Right lobe of liver (tissue), 6 donors: ENCODE measurements around the gene IGF2. TPM values are rescaled to one million over a fixed set of nuclear protein-coding genes. Genes with fewer than 3 reads are reported as not detected.

ENCODE experiments used
- ATAC-seq, 4 donors: fragments of 200-7000 bp; cut with Tn5 transposase; one replicate each; pipeline ENCODE4 v1.9.1; 2020; ENCODE audit warnings: mild to moderate bottlenecking in 4 of 4, moderate library complexity in 4 of 4
- DNase-seq, 3 donors: peaks; one replicate each; pipeline ENCODE4 v3.0.0-alpha.2; 2020
- H3K27ac ChIP-seq, 3 donors: fragments of 200-600 bp; one replicate each; pipeline ENCODE4 v1.8.0; 2022
- H3K27me3 ChIP-seq, 2 donors: fragments of 200-600 bp; one replicate each; pipeline ENCODE4 v1.8.0; 2022
- H3K36me3 ChIP-seq, 4 donors: fragments of 200-600 bp; sonication (generic) in 1 of 4; one replicate each; pipeline versions ENCODE4 v1.5.1 to v1.8.0; 2017 to 2022; ENCODE audit warnings: control low read depth in 1 of 4
- H3K4me1 ChIP-seq, 4 donors: fragments of 200-600 bp; sonication (generic) in 1 of 4; one replicate each; pipeline versions ENCODE4 v1.5.1 to v1.8.0; 2017 to 2022; ENCODE audit warnings: control low read depth in 1 of 4
- H3K4me3 ChIP-seq, 3 donors: fragments of 200-600 bp; one replicate each; pipeline ENCODE4 v1.8.0; 2022
- H3K9me3 ChIP-seq, 4 donors: fragments of 200-600 bp; sonication (generic) in 1 of 4; one replicate each; pipeline versions ENCODE4 v1.5.1 to v1.8.0; 2017 to 2022; ENCODE audit warnings: control low read depth in 1 of 4
- POLR2A ChIP-seq: fragments of 450-650 bp; IDR thresholded peaks from one replicate; pipeline ENCODE4 v1.6.1; 2017; ENCODE audit warnings: antibody characterized with exemption, mild to moderate bottlenecking
- WGBS: methylation state at CpG from one replicate; pipeline ENCODE4 v1.1.6; 2018; ENCODE audit warnings: low coverage, low lambda C conversion rate; ENCODE audit not compliant: insufficient coverage; ENCODE audit errors: missing lambda C conversion rate; 5-methylcytosine and 5-hydroxymethylcytosine counted together
- intact Hi-C, 2 donors: fragments of 100-400 bp; cut with DNase I; formaldehyde crosslinking; loops; one replicate each; pipeline versions ENCODE4 v1.11.2 to v1.14.1; 2022
- total RNA-seq, 6 experiments: library from RNA; depleted of rRNA in 2 of 6; stranded (reverse); fragments of >200 nt in 2 of 6; fragmentation: NEBNext Ultra II Directional in 3 of 6; extraction: Animal tissue kit (Norgen Biotek cat#: 25700) in 3 of 6; gene quantifications; one replicate each; pipeline versions ENCODE4 v1.1.0 to v1.2.4, GENCODE V29; 2016 to 2023
- TF ChIP-seq, protein P1 (sequence below), 4 donors: fragments of 200-600 bp in 3 of 4; fragments of 450-650 bp in 1 of 4; IDR thresholded peaks; one replicate each; pipeline versions ENCODE4 v1.5.1 to v1.8.0; 2016 to 2022; ENCODE audit warnings: antibody characterized with exemption in 4 of 4, mild to moderate bottlenecking in 2 of 4
- donor health status: DM: no; HTN: yes; CAD: no.
- donor health status: DM: no; HTN: no; CAD: no.
- donor health status: DM: no; HTN: no; CAD: no.
- donor health status: DM: no; HTN: yes; CAD: no.
- donor health status: DM: no; HTN: yes; CAD: no.

The IGF2 gene
- total RNA-seq, 6 experiments from 2014 or later = 86.6 to 289 (median 177) TPM

DNA sequence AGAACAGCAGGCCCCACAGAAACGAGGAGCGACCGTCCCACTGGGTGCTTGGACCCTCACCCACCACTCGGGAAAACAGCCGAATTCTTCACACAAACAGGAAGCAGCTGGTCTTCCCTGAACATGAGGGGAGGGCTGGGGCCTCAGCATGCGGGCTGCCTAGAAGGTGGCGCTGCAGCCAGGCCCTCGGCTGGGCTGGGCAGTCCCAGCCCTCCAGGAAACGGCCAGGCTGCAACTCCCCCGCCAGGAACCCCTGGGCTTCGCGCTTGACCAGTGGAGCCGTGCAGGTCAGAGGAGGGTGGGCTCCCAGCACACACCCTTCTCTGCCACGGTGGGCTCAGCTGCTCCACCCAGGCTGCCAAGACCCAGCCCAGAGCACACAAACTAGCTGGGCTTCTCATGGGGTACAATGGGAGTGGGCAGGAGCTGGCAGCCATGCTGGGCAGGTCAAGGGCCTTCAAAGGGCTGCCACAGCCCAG is 29.6 kb downstream of the IGF2 start:
- Histone ChIP-seq H3K4me1 (no peaks in the 10 kb centered on the region), H3K4me3 (no peak overlapping the region), H3K27ac (no peak overlapping the region), H3K9me3 (no peaks in the 10 kb centered on the region), H3K36me3 (no peaks in the 10 kb centered on the region), H3K27me3 (no peaks in the 10 kb centered on the region)
- intact Hi-C loops = no loop called here
- 38% methylated on average over 3 of the region's 14 CpGs for WGBS
- ATAC-seq (peak; percentile 28 to 48 (median 40)), DNase-seq (peak in 2 of 3 donors; percentile 27 to 36)
- TF ChIP-seq POLR2A = no peak
- TF ChIP-seq, protein P1, sequence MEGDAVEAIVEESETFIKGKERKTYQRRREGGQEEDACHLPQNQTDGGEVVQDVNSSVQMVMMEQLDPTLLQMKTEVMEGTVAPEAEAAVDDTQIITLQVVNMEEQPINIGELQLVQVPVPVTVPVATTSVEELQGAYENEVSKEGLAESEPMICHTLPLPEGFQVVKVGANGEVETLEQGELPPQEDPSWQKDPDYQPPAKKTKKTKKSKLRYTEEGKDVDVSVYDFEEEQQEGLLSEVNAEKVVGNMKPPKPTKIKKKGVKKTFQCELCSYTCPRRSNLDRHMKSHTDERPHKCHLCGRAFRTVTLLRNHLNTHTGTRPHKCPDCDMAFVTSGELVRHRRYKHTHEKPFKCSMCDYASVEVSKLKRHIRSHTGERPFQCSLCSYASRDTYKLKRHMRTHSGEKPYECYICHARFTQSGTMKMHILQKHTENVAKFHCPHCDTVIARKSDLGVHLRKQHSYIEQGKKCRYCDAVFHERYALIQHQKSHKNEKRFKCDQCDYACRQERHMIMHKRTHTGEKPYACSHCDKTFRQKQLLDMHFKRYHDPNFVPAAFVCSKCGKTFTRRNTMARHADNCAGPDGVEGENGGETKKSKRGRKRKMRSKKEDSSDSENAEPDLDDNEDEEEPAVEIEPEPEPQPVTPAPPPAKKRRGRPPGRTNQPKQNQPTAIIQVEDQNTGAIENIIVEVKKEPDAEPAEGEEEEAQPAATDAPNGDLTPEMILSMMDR (IDR thresholded peaks at IDR 0.05) = no peak

DNA sequence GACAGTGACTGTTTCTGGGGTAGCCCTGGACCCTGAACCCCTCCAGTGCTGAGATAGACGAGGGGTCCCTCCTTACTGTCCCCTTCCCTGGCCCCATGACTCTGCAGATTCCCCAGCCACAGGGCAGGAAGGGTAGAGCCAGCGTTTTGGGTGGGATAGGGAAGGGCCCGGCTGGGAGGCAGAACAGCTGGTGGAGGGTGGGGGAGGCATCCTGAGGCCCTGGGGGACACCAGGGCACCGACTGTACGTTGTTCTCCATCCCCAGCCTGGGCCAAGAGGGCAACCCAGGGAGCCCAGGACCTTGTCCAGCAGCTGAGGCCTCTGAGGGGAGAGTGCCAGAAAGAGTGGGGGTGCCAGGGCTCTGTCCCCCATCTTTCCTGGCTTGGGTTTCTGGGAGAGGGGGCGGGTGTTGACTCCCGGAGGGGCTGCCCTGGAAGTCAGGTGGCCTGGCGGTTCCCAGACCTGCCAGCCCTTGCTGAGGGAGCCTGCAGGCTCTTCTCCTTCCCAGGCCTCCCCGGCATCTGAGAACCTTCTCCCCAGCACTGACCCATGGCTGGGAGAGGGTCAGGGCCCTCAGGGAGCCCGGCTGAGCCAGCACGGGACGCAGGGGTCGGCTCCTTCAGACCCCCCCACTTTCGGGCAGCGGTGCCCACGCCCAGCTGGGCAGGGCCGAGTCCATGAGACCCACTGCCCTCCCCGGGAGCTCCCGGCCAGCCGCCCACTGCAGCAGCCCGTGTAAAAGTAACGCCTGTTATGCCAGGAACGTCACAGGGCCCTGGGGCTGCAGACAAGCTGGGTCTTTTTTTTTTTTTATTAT is 30.3 kb downstream of the IGF2 start:
- no peak overlapping the region for H3K27ac ChIP-seq
- 58% methylated on average over 6 of the region's 23 CpGs for WGBS
- no peaks in the 10 kb centered on the region for H3K36me3 ChIP-seq
- peak in 2 of 3 donors; percentile 13 to 53 for DNase-seq
- TF ChIP-seq POLR2A = no peak
- intact Hi-C loops = no loop called here
- no peaks in the 10 kb centered on the region for H3K9me3 ChIP-seq
- H3K4me1 ChIP-seq = no peaks in the 10 kb centered on the region
- no peak overlapping the region for H3K4me3 ChIP-seq
- H3K27me3 ChIP-seq = no peaks in the 10 kb centered on the region
- ATAC-seq = no peak

DNA sequence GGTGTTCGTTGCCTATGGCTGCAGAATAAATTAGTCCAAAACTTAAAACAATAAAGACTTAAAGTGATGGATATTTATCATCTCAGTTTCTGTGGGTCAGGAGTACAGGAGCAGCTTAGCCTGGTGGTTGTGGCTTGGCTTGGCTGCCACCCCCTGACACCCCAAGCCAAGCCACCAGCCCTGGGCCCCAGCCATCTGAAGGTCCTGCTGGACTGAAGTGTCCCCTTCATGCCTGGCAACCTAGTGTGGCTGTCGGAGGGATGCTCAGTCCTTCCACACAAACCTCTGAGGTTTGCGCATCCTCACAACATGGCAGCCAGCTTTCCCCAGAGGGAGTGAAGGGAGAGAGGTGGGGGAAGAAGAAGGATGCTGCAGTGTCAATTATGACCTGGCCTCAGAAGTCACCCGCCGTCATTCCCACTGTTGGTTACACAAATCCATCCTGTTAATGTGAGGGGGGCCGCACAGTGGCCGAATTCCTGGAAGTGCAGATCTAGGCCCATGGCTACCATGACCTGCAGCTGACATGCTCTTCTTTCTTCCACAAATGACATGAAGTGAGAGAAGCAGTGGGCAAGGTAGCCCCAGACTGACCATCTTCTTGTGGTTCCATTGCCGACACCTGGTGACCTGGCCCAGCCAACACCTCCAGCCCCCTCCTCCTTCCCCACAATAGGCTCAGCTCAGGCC is 31.1 kb downstream of the IGF2 start:
- no peaks in the 10 kb centered on the region for H3K27me3 ChIP-seq
- no peak for TF ChIP-seq POLR2A
- TF ChIP-seq, protein P1 (IDR thresholded peaks at IDR 0.05) = no peak
- no peak overlapping the region for H3K27ac ChIP-seq
- H3K4me1 ChIP-seq = no peaks in the 10 kb centered on the region
- H3K9me3 ChIP-seq = no peaks in the 10 kb centered on the region
- H3K36me3 ChIP-seq = no peaks in the 10 kb centered on the region
- no peak for ATAC-seq
- DNase-seq = no peak
- 100% methylated on average over 1 of the region's 8 CpGs for WGBS
- intact Hi-C loops = no loop called here
- H3K4me3 ChIP-seq = no peak overlapping the region

DNA sequence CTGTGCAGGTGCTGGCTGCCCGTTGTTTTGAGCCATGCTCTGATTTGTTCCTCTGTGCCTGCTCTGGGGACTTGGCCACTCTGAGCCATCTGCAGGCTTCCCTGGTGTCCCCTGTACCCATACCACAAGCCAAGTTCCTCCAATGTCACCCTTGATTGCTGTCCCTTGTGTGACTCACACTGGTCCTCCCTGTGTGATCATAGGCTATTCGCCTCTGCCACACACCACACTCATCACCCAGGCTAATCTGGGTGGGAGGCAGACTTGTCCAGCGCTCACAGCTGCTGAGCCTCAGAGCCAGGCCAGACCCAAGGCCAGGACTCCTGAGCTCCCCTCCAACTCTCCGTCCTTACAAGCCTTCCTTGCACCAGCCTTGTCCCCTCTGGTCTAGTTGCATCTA is 31.7 kb downstream of the IGF2 start:
- no peaks in the 10 kb centered on the region for H3K4me1 ChIP-seq
- intact Hi-C loops = no loop called here
- DNase-seq (no peak), ATAC-seq (no peak)
- H3K27me3 ChIP-seq = no peaks in the 10 kb centered on the region
- no peaks in the 10 kb centered on the region for H3K36me3 ChIP-seq
- WGBS = 89% methylated on average over 3 of the region's 4 CpGs
- H3K4me3 ChIP-seq = no peak overlapping the region
- no peak overlapping the region for H3K27ac ChIP-seq
- TF ChIP-seq, protein P1 (IDR thresholded peaks at IDR 0.05) = no peak
- TF ChIP-seq POLR2A = no peak
- no peaks in the 10 kb centered on the region for H3K9me3 ChIP-seq

DNA sequence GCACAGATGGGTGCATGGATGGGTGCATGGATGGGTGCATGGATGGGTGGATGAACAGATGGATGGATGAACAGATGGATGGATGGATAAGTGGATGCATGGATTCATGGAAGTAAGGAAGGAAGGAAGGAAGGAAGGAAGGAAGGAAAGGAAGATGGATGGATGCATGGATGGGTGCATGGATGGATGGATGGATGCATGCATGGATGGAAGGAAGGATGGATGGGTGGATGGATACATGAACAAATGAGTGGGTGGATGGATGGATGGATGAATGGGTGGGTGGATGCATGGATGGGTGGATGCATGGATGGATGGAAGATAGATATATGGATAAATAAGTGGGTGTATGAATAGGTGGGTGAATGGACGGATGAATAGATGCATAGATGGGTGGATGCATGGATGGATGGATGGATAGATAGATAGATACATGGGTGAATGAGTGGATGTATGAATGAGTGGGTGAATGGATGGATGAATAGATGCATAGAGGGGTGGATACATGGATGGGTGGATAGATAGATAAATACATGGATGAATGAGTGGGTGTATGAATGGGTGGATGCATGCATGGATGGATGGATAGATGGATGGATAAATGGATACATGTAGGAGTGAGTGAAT is 32.5 kb downstream of the IGF2 start:
- TF ChIP-seq, protein P1 (IDR thresholded peaks at IDR 0.05) = no peak
- no peak for TF ChIP-seq POLR2A
- 100% methylated on average over 1 of the region's 1 CpG for WGBS
- Histone ChIP-seq H3K4me1 (no peaks in the 10 kb centered on the region), H3K9me3 (no peaks in the 10 kb centered on the region), H3K36me3 (no peaks in the 10 kb centered on the region), H3K27ac (no peak overlapping the region), H3K4me3 (no peak overlapping the region), H3K27me3 (no peaks in the 10 kb centered on the region)
- DNase-seq = no peak
- intact Hi-C loops = no loop called here
- ATAC-seq = no peak
